ENCODE data around the gene OR52I2. TPM values are rescaled to one million over a fixed set of nuclear protein-coding genes. Genes with fewer than 3 reads are reported as not detected.

Gene OR52I2
- total and polyA plus RNA-seq, 2 donors (not counting 1 experiment from before 2014, with no cell fraction given) = not detected

- DNase-seq (no peak), ATAC-seq (ENCODE audit: low read depth) (no peak)
- POLR2A ChIA-PET = no interaction called here
- Histone ChIP-seq H3K4me1 (ENCODE audit: control insufficient read depth in 2 of 2, insufficient read depth in 2 of 2, low read length in 2 of 2) (no peaks in the 10 kb centered on the region), H3K4me3 (ENCODE audit: control extremely low read depth in 1 of 5, extremely low read depth in 1 of 5, insufficient read depth in 1 of 5, low read depth in 2 of 5, low read length in 4 of 5) (no peak overlapping the region), H3K36me3 (replicated peaks in 1 of 2; ENCODE audit: control extremely low read depth in 1 of 2, control insufficient read depth in 1 of 2, extremely low read depth in 1 of 2, insufficient read depth in 2 of 2, low read length in 1 of 2) (no peaks in the 10 kb centered on the region), H3K9me3 (ENCODE audit: control extremely low read depth in 1 of 3, control insufficient read depth in 2 of 3, insufficient read depth in 1 of 3, low read length in 2 of 3) (no peaks in the 10 kb centered on the region), H4K20me1 (ENCODE audit: control insufficient read depth, insufficient read depth, low read length, poor library complexity, severe bottlenecking) (no peaks in the 10 kb centered on the region), H2AFZ (ENCODE audit: insufficient read depth, low read depth, low read length, poor library complexity, severe bottlenecking) (no peak overlapping the region), H3K27me3 (replicated peaks in 1 of 4; ENCODE audit: control extremely low read depth in 1 of 4, control insufficient read depth in 3 of 4, insufficient read depth in 4 of 4, low read length in 3 of 4) (peaks cover 0 to 12% (median 3%) of the 10 kb centered on the region in 4 experiments), H3K4me2 (replicated peaks; ENCODE audit: low read depth, low read length, poor library complexity, severe bottlenecking) (no peak overlapping the region), H3K79me2 (ENCODE audit: control insufficient read depth, insufficient read depth, low read length) (no peaks in the 10 kb centered on the region), H3K27ac (ENCODE audit: low read length in 2 of 2) (no peak overlapping the region), H3K9ac (ENCODE audit: low read length) (no peak overlapping the region)
- TF ChIP-seq EZH2 (IDR thresholded peaks at IDR 0.05; ENCODE audit: borderline replicate concordance, insufficient read depth, low read depth, low read length, poor library complexity, severe bottlenecking) (no peak), CTCF (IDR thresholded peaks at IDR 0.05) (no peak)
- no peak overlapping the region for H3K27ac Mint-ChIP-seq
- peaks cover 3% of the 10 kb centered on the region for H3K9me3 Mint-ChIP-seq (ENCODE audit: insufficient read depth)
- intact Hi-C loops (cut with micrococcal nuclease) = no loop called here
- CTCF ChIA-PET = no interaction called here
- H3K4me1 Mint-ChIP-seq = no peaks in the 10 kb centered on the region
- H3K27me3 Mint-ChIP-seq = peaks cover 30% of the 10 kb centered on the region
- no peak overlapping the region for H3K4me3 Mint-ChIP-seq
These were observed 34.4 kb downstream of the OR52I2 start for GRCh38 chr11:4615856-4616444.

- Mint-ChIP-seq H3K4me3 (no peak overlapping the region), H3K4me1 (no peaks in the 10 kb centered on the region), H3K9me3 (ENCODE audit: insufficient read depth) (no peaks in the 10 kb centered on the region), H3K27me3 (peaks cover 43% of the 10 kb centered on the region), H3K27ac (no peak overlapping the region)
- intact Hi-C loops (cut with micrococcal nuclease) = no loop called here
- H3K27ac ChIP-seq (ENCODE audit: low read length in 2 of 2) = no peak overlapping the region
- H3K36me3 ChIP-seq (replicated peaks in 1 of 2; ENCODE audit: control extremely low read depth in 1 of 2, control insufficient read depth in 1 of 2, extremely low read depth in 1 of 2, insufficient read depth in 2 of 2, low read length in 1 of 2) = no peaks in the 10 kb centered on the region
- H3K79me2 ChIP-seq (ENCODE audit: control insufficient read depth, insufficient read depth, low read length) = no peaks in the 10 kb centered on the region
- H3K27me3 ChIP-seq (replicated peaks in 1 of 4; ENCODE audit: control extremely low read depth in 1 of 4, control insufficient read depth in 3 of 4, insufficient read depth in 4 of 4, low read length in 3 of 4) = peaks cover 0 to 12% (median 3%) of the 10 kb centered on the region in 4 experiments
- H3K4me3 ChIP-seq (ENCODE audit: control extremely low read depth in 1 of 5, extremely low read depth in 1 of 5, insufficient read depth in 1 of 5, low read depth in 2 of 5, low read length in 4 of 5) = no peak overlapping the region
- CTCF ChIA-PET = no interaction called here
- no peak overlapping the region for H3K9ac ChIP-seq (ENCODE audit: low read length)
- no peaks in the 10 kb centered on the region for H4K20me1 ChIP-seq (ENCODE audit: control insufficient read depth, insufficient read depth, low read length, poor library complexity, severe bottlenecking)
- H3K9me3 ChIP-seq (ENCODE audit: control extremely low read depth in 1 of 3, control insufficient read depth in 2 of 3, insufficient read depth in 1 of 3, low read length in 2 of 3) = no peaks in the 10 kb centered on the region
- WGBS (ENCODE audit: insufficient coverage) = 73% methylated on average over 3 of the region's 9 CpGs
- no peak overlapping the region for H3K4me2 ChIP-seq (replicated peaks; ENCODE audit: low read depth, low read length, poor library complexity, severe bottlenecking)
- no peaks in the 10 kb centered on the region for H3K4me1 ChIP-seq (ENCODE audit: control insufficient read depth in 2 of 2, insufficient read depth in 2 of 2, low read length in 2 of 2)
- POLR2A ChIA-PET = no interaction called here
- TF ChIP-seq EZH2 (IDR thresholded peaks at IDR 0.05; ENCODE audit: borderline replicate concordance, insufficient read depth, low read depth, low read length, poor library complexity, severe bottlenecking) = no peak
- ATAC-seq (ENCODE audit: low read depth) (no peak), DNase-seq (no peak)
- H2AFZ ChIP-seq (ENCODE audit: insufficient read depth, low read depth, low read length, poor library complexity, severe bottlenecking) = no peak overlapping the region
These were observed 38.0 kb downstream of the OR52I2 start for GRCh38 chr11:4619514-4619913.
